ENCODE results near the gene ATG7. TPM values are rescaled to one million over a fixed set of nuclear protein-coding genes. Genes with fewer than 3 reads are reported as not detected.

Gene ATG7
- total and polyA plus RNA-seq, 2 experiments from 2014 or later = 22.2 to 22.9 TPM

DNA sequence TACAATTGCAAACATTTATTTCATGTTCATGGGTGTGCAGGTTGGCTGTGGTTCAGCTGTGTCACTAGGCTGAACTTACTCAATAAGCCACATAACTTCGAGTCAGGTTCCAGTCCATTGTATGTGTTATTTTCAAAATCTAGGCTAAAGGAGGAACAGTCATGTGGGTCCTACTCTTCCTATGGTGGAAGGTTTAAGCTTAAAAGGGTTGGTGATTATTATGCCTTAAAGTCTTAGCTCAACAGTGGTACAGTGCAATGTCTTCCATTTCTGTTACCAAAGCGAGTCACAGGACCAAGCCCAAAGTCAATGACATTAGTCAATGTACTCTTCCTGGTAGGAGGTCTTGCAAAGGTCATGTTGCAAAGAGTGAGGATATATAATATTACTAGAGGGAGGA is 78.2 kb downstream of the ATG7 start:
- Histone ChIP-seq H3K36me3 (no peaks in the 10 kb centered on the region), H3K4me1 (ENCODE audit: low read depth) (no peaks in the 10 kb centered on the region), H3K4me3 (no peak overlapping the region), H3K27me3 (no peaks in the 10 kb centered on the region), H3K9me3 (ENCODE audit: low read depth) (no peaks in the 10 kb centered on the region), H3K27ac (no peak overlapping the region)
- no peak for TF ChIP-seq CTCF (IDR thresholded peaks at IDR 0.05; ENCODE audit: low read depth, low read length)
- DNase-seq (ENCODE audit: low read depth in 1 of 2, low spot score in 1 of 2) = no peak

GRCh38 chr3:11351451-11351850 is 79.3 kb downstream of the ATG7 start:
- Histone ChIP-seq H3K27ac (no peak overlapping the region), H3K4me1 (ENCODE audit: low read depth) (no peaks in the 10 kb centered on the region), H3K4me3 (no peak overlapping the region), H3K27me3 (no peaks in the 10 kb centered on the region), H3K36me3 (no peaks in the 10 kb centered on the region), H3K9me3 (ENCODE audit: low read depth) (no peaks in the 10 kb centered on the region)
- TF ChIP-seq CTCF (IDR thresholded peaks at IDR 0.05; ENCODE audit: low read depth, low read length) = no peak
- no peak for DNase-seq (ENCODE audit: low read depth in 1 of 2, low spot score in 1 of 2)

DNA sequence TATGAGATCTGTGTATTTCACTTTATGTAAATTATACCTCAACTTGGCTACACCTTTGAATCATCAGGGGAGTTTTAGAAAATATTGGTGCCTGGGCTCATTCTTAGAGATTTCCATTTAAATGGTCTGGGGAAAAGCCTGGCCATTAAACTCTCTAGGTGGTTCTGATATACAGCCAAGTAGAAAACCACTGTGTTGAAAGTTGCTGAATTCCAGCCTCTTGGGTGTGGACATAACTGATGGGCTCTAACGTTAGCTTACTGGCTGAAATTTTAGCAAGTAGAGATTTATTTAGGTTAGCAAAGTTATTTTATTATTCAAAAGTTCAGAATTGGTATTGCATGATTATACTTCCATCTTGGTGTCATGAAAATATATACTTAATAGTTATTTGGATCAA is 84.1 kb downstream of the ATG7 start:
- Histone ChIP-seq H3K27ac (no peak overlapping the region), H3K4me3 (no peak overlapping the region), H3K27me3 (no peaks in the 10 kb centered on the region), H3K4me1 (ENCODE audit: low read depth) (no peaks in the 10 kb centered on the region), H3K36me3 (peaks cover 19% of the 10 kb centered on the region), H3K9me3 (ENCODE audit: low read depth) (no peaks in the 10 kb centered on the region)
- peak in 1 of 2 donors; percentile 27 for DNase-seq (ENCODE audit: low read depth in 1 of 2, low spot score in 1 of 2)
- no peak for TF ChIP-seq CTCF (IDR thresholded peaks at IDR 0.05; ENCODE audit: low read depth, low read length)

DNA sequence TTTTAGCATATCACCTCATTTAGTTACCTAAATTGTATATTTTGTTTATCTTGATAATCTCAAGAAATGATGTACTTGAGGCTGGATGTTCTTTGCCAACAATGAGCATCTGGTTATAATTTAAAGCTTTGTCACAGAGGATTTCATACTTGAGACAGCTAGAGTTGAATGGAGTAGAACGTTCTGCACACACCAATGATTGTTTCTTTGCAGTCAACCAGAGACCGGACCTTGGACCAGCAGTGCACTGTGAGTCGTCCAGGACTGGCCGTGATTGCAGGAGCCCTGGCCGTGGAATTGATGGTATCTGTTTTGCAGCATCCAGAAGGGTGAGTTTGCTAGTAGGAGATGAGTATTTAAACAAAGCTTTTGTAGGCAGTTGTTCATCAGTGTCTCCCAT is 90.4 kb downstream of the ATG7 start:
- H3K27me3 ChIP-seq = no peaks in the 10 kb centered on the region
- no peaks in the 10 kb centered on the region for H3K9me3 ChIP-seq (ENCODE audit: low read depth)
- no peak for DNase-seq (ENCODE audit: low read depth in 1 of 2, low spot score in 1 of 2)
- H3K27ac ChIP-seq = no peak overlapping the region
- peaks cover 28% of the 10 kb centered on the region for H3K36me3 ChIP-seq
- H3K4me1 ChIP-seq (ENCODE audit: low read depth) = no peaks in the 10 kb centered on the region
- no peak for TF ChIP-seq CTCF (IDR thresholded peaks at IDR 0.05; ENCODE audit: low read depth, low read length)
- H3K4me3 ChIP-seq = no peak overlapping the region

GRCh38 chr3:11363715-11364114 is 91.5 kb downstream of the ATG7 start:
- peaks cover 24% of the 10 kb centered on the region for H3K36me3 ChIP-seq
- H3K27ac ChIP-seq = no peak overlapping the region
- no peaks in the 10 kb centered on the region for H3K4me1 ChIP-seq (ENCODE audit: low read depth)
- no peak overlapping the region for H3K4me3 ChIP-seq
- H3K9me3 ChIP-seq (ENCODE audit: low read depth) = no peaks in the 10 kb centered on the region
- TF ChIP-seq CTCF (IDR thresholded peaks at IDR 0.05; ENCODE audit: low read depth, low read length) = no peak
- DNase-seq (ENCODE audit: low read depth in 1 of 2, low spot score in 1 of 2) = no peak
- no peaks in the 10 kb centered on the region for H3K27me3 ChIP-seq

GRCh38 chr3:11364181-11364580 is 92.0 kb downstream of the ATG7 start:
- no peaks in the 10 kb centered on the region for H3K9me3 ChIP-seq (ENCODE audit: low read depth)
- no peak for DNase-seq (ENCODE audit: low read depth in 1 of 2, low spot score in 1 of 2)
- no peak for TF ChIP-seq CTCF (IDR thresholded peaks at IDR 0.05; ENCODE audit: low read depth, low read length)
- H3K27me3 ChIP-seq = no peaks in the 10 kb centered on the region
- no peaks in the 10 kb centered on the region for H3K4me1 ChIP-seq (ENCODE audit: low read depth)
- H3K4me3 ChIP-seq = no peak overlapping the region
- H3K36me3 ChIP-seq = peaks cover 21% of the 10 kb centered on the region
- no peak overlapping the region for H3K27ac ChIP-seq

Data from cardiac muscle cell (in vitro differentiated cells and primary cell).